Ishikawa (cell line): Measurements from ENCODE around the gene MLN.

Experiments used
- CEBPB ChIP-seq: IDR thresholded peaks from 2 replicates; pipeline ENCODE4 v1.6.1; 2012
- CREB1 ChIP-seq: IDR thresholded peaks from 2 replicates; pipeline ENCODE4 v1.6.1; 2012; ENCODE audit warnings: low read depth
- EGR1 ChIP-seq: IDR thresholded peaks from 2 replicates; pipeline ENCODE4 v1.6.1; 2012
- EP300 ChIP-seq: IDR thresholded peaks from 2 replicates; pipeline ENCODE4 v1.6.1; 2012; ENCODE audit warnings: borderline replicate concordance
- FOXM1 ChIP-seq: IDR thresholded peaks from 2 replicates; pipeline ENCODE4 v1.6.1; 2012; ENCODE audit warnings: low read depth, borderline replicate concordance
- MAX ChIP-seq: IDR thresholded peaks from 2 replicates; pipeline ENCODE4 v1.6.1; 2012
- NFIC ChIP-seq: IDR thresholded peaks from 2 replicates; pipeline ENCODE4 v1.6.1; 2012
- RAD21 ChIP-seq: IDR thresholded peaks from 2 replicates; pipeline ENCODE4 v1.6.1; 2012; ENCODE audit warnings: low read depth
- REST ChIP-seq: IDR thresholded peaks from 2 replicates; pipeline ENCODE4 v1.6.1; 2012; ENCODE audit warnings: low read depth, mild to moderate bottlenecking
- TAF1 ChIP-seq: IDR thresholded peaks from 2 replicates; pipeline ENCODE4 v1.6.1; 2012; ENCODE audit warnings: low read depth, mild to moderate bottlenecking
- TCF12 ChIP-seq: IDR thresholded peaks from 2 replicates; pipeline ENCODE4 v1.6.1; 2012; ENCODE audit warnings: low read depth
- TEAD4 ChIP-seq: IDR thresholded peaks from 2 replicates; pipeline ENCODE4 v1.6.1; 2012
- USF1 ChIP-seq: IDR thresholded peaks from 2 replicates; pipeline ENCODE4 v1.6.1; 2012
- YY1 ChIP-seq: IDR thresholded peaks from 2 replicates; pipeline ENCODE4 v1.6.1; 2012; ENCODE audit warnings: low read depth
- ZBTB7A ChIP-seq: IDR thresholded peaks from 2 replicates; pipeline ENCODE4 v1.6.1; 2012; ENCODE audit warnings: low read depth

Gene MLN

GRCh38 chr6:33765368-33765767, 38.4 kb downstream of the MLN start:
- TF ChIP-seq TEAD4 (no peak), MAX (no peak), TAF1 (no peak), RAD21 (no peak), EP300 (no peak), CREB1 (no peak)

GRCh38 chr6:33764036-33764435, 39.8 kb downstream of the MLN start:
- no peak for TF ChIP-seq TEAD4
- TF ChIP-seq TCF12, result no peak
- no peak for TF ChIP-seq REST
- TF ChIP-seq USF1, result no peak
- TF ChIP-seq CEBPB, result no peak
- TF ChIP-seq CREB1, result no peak
- no peak for TF ChIP-seq TAF1

GRCh38 chr6:33763483-33763882, 40.3 kb downstream of the MLN start:
- TF ChIP-seq FOXM1 (no peak), NFIC (no peak), CREB1 (no peak)

- TF ChIP-seq CREB1 (no peak), MAX (no peak), CEBPB (no peak), FOXM1 (no peak), RAD21 (no peak), REST (no peak)
Measured at GRCh38 chr6:33762713-33763112, 41.1 kb downstream of the MLN start.

- TF ChIP-seq CREB1 (no peak), ZBTB7A (no peak), RAD21 (peak; percentile 94), NFIC (no peak), MAX (peak; percentile 44; the same call in 1 of the 2 replicates), YY1 (no peak)
Measured at GRCh38 chr6:33761922-33762629, 41.7 kb downstream of the MLN start.

GRCh38 chr6:33761581-33761921, 42.3 kb downstream of the MLN start:
- TF ChIP-seq EGR1 (no peak), MAX (no peak), RAD21 (no peak), ZBTB7A (no peak), TAF1 (no peak), YY1 (no peak), REST (no peak), CREB1 (no peak), EP300 (no peak), TCF12 (no peak), TEAD4 (no peak), FOXM1 (no peak)
